Caco-2 (cell line): ENCODE results near the gene MMP23B. TPM values are rescaled to one million over a fixed set of nuclear protein-coding genes. Genes with fewer than 3 reads are reported as not detected.
"Not testable (repeated sequence)": the region's sequence is repeated elsewhere in the genome, so short reads cannot be mapped to it uniquely, and the experiment has no call there.

ENCODE experiments used
- BruUV-seq: library from RNA; stranded (reverse); fragments of 400-500 nt; replicated peaks from 2 replicates; lab custom pipeline; 2021; lab: Mats Ljungman, UMichigan
- CTCF ChIA-PET: fragments of 300-600 bp; sonication (Branson Sonifier 250); formaldehyde crosslinking; loops from one replicate; lab custom pipeline; 2022; ENCODE audit warnings: antibody characterized with exemption; lab: Charles Lee
- POLR2A ChIA-PET: fragments of 300-600 bp; sonication (Branson Sonifier 250); formaldehyde crosslinking; loops from one replicate; lab custom pipeline; 2022; ENCODE audit warnings: antibody characterized with exemption; lab: Charles Lee
- DNase-seq, 2 experiments: peaks; one replicate each; pipeline versions ENCODE4 v3.0.0 to v3.0.0-alpha.2; 2020 to 2022
- H3K27me3 ChIP-seq: replicated peaks from 2 replicates; pipeline ENCODE4 v1.6.0; 2011; ENCODE audit warnings: low read length; ENCODE audit not compliant: control insufficient read depth, insufficient read depth
- H3K36me3 ChIP-seq: 2 replicates; pipeline ENCODE4 v1.5.1; 2011; ENCODE audit warnings: low read length; ENCODE audit not compliant: control insufficient read depth, insufficient read depth
- H3K4me1 ChIP-seq: fragments of 250-450 bp; sonication (Bioruptor Pico); 2 replicates; pipeline ENCODE4 v1.5.1; 2020; ENCODE audit warnings: mild to moderate bottlenecking
- H3K4me3 ChIP-seq: 2 replicates; pipeline ENCODE4 v1.5.1; 2011; ENCODE audit warnings: low read depth, mild to moderate bottlenecking, control low read depth, low read length
- H3K9me3 ChIP-seq: fragments of 250-450 bp; sonication (Bioruptor Pico); 2 replicates; pipeline ENCODE4 v1.5.1; 2020; ENCODE audit warnings: mild to moderate bottlenecking, moderate library complexity
- H3K27ac Mint-ChIP-seq: one replicate; pipeline ENCODE4 v1.8.0; 2022; ENCODE audit warnings: mixed read lengths; ENCODE audit not compliant: unreplicated experiment
- H3K27me3 Mint-ChIP-seq: one replicate; pipeline ENCODE4 v1.8.0; 2022; ENCODE audit warnings: mixed read lengths; ENCODE audit not compliant: insufficient read depth, unreplicated experiment
- H3K36me3 Mint-ChIP-seq: one replicate; pipeline ENCODE4 v1.8.0; 2022; ENCODE audit warnings: mild to moderate bottlenecking, mixed read lengths; ENCODE audit not compliant: insufficient read depth, unreplicated experiment
- H3K4me1 Mint-ChIP-seq: one replicate; pipeline ENCODE4 v1.8.0; 2022; ENCODE audit warnings: low read depth, mixed read lengths; ENCODE audit not compliant: unreplicated experiment
- H3K4me3 Mint-ChIP-seq: one replicate; pipeline ENCODE4 v1.8.0; 2022; ENCODE audit warnings: mild to moderate bottlenecking, moderate library complexity, mixed read lengths; ENCODE audit not compliant: unreplicated experiment
- H3K9me3 Mint-ChIP-seq: one replicate; pipeline ENCODE4 v1.8.0; 2022; ENCODE audit warnings: mixed read lengths; ENCODE audit not compliant: unreplicated experiment
- intact Hi-C: fragments of 100-400 bp; cut with micrococcal nuclease; formaldehyde crosslinking; loops from one replicate; pipeline ENCODE4 v1.10.0; 2022; ENCODE audit not compliant: unreplicated experiment
- total RNA-seq: library from RNA; stranded (reverse); gene quantifications from 2 replicates; pipeline ENCODE4 v1.2.3, GENCODE V29; 2022

The MMP23B gene
- total RNA-seq, 1 experiment from 2014 or later, result 6.0 TPM

- H3K36me3 ChIP-seq, H3K9me3 ChIP-seq, intact Hi-C loops, H3K4me1 ChIP-seq, H3K27me3 ChIP-seq, H3K9me3 Mint-ChIP-seq, BruUV-seq, H3K4me3 Mint-ChIP-seq, DNase-seq, POLR2A ChIA-PET, H3K4me1 Mint-ChIP-seq, H3K27me3 Mint-ChIP-seq, H3K27ac Mint-ChIP-seq, H3K4me3 ChIP-seq, CTCF ChIA-PET: not testable (repeated sequence)
- H3K36me3 Mint-ChIP-seq, result peaks cover 11% of the 10 kb centered on the region
Measured at GRCh38 chr1:1640711-1641461, 8.9 kb downstream of the MMP23B start.

GRCh38 chr1:1646326-1646725 lies 14.4 kb downstream of the MMP23B start:
- POLR2A ChIA-PET, H3K36me3 ChIP-seq, H3K4me1 Mint-ChIP-seq, H3K9me3 Mint-ChIP-seq, H3K4me3 Mint-ChIP-seq, H3K9me3 ChIP-seq, H3K4me3 ChIP-seq, H3K4me1 ChIP-seq, H3K27ac Mint-ChIP-seq, CTCF ChIA-PET, H3K27me3 Mint-ChIP-seq, DNase-seq, BruUV-seq, H3K27me3 ChIP-seq: not testable (repeated sequence)
- peaks cover 51% of the 10 kb centered on the region for H3K36me3 Mint-ChIP-seq
- intact Hi-C loops, result loop anchor here (5.0 kb wide), 1 partner anchor 71 kb away; no protein-coding TSS in a partner anchor

GRCh38 chr1:1647567-1648241 lies 15.7 kb downstream of the MMP23B start:
- H3K4me3 Mint-ChIP-seq, POLR2A ChIA-PET, H3K36me3 ChIP-seq, CTCF ChIA-PET, H3K4me1 Mint-ChIP-seq, H3K27me3 Mint-ChIP-seq, H3K4me3 ChIP-seq, H3K9me3 Mint-ChIP-seq, H3K4me1 ChIP-seq, H3K9me3 ChIP-seq, DNase-seq, H3K27ac Mint-ChIP-seq, BruUV-seq, H3K27me3 ChIP-seq: not testable (repeated sequence)
- H3K36me3 Mint-ChIP-seq, result peaks cover 64% of the 10 kb centered on the region
- intact Hi-C loops, result loop anchor here (5.0 kb wide), 1 partner anchor 70 kb away; no protein-coding TSS in a partner anchor

- H3K4me1 ChIP-seq, H3K27me3 Mint-ChIP-seq, H3K36me3 ChIP-seq, H3K27me3 ChIP-seq, H3K9me3 Mint-ChIP-seq, BruUV-seq, CTCF ChIA-PET, H3K4me3 ChIP-seq, POLR2A ChIA-PET, DNase-seq, H3K4me3 Mint-ChIP-seq, H3K9me3 ChIP-seq, H3K4me1 Mint-ChIP-seq, H3K27ac Mint-ChIP-seq: not testable (repeated sequence)
- H3K36me3 Mint-ChIP-seq, result peaks cover 65% of the 10 kb centered on the region
- intact Hi-C loops, result loop anchor here (5.0 kb wide), 1 partner anchor 69 kb away; no protein-coding TSS in a partner anchor
Measured at GRCh38 chr1:1648265-1648664, 16.3 kb downstream of the MMP23B start.

- BruUV-seq, H3K36me3 ChIP-seq, H3K4me1 ChIP-seq, intact Hi-C loops, H3K27me3 ChIP-seq, H3K4me1 Mint-ChIP-seq, POLR2A ChIA-PET, H3K27me3 Mint-ChIP-seq, H3K9me3 ChIP-seq, CTCF ChIA-PET, H3K9me3 Mint-ChIP-seq: not testable (repeated sequence)
- peak within 1 kb of the TSS; percentile 37 for H3K4me3 ChIP-seq
- Mint-ChIP-seq H3K36me3 (peaks cover 22% of the 10 kb centered on the region), H3K4me3 (peak within 1 kb of the TSS; percentile 79), H3K27ac (peak within 1 kb of the TSS; percentile 84)
- DNase-seq, result peak; percentile 95 to 98
Measured at GRCh38 chr1:1658583-1659549, 26.9 kb downstream of the MMP23B start, which contains the start of gene CDK11B. CDK11B (minus strand) TSS chr1:1659004; CDS start chr1:1657485, 1,519 bp downstream.

- DNase-seq, H3K27me3 Mint-ChIP-seq, H3K36me3 ChIP-seq, H3K4me3 Mint-ChIP-seq, CTCF ChIA-PET, H3K4me1 Mint-ChIP-seq, H3K9me3 ChIP-seq, H3K4me3 ChIP-seq, BruUV-seq, H3K4me1 ChIP-seq, H3K27ac Mint-ChIP-seq, intact Hi-C loops, POLR2A ChIA-PET, H3K9me3 Mint-ChIP-seq, H3K27me3 ChIP-seq: not testable (repeated sequence)
- peaks cover 11% of the 10 kb centered on the region for H3K36me3 Mint-ChIP-seq
Measured at GRCh38 chr1:1662392-1662791, 30.4 kb downstream of the MMP23B start.
